Liver (tissue), 9 donors: ENCODE results near the gene RBPJ. TPM values are rescaled to one million over a fixed set of nuclear protein-coding genes. Genes with fewer than 3 reads are reported as not detected.

Source experiments
- DNase-seq: peaks from one replicate; pipeline ENCODE4 v3.0.0-alpha.2; 2017; ENCODE audit warnings: low spot score
- H3K27ac ChIP-seq, 2 donors: one replicate each; pipeline ENCODE4 v1.7.0; 2013; ENCODE audit warnings: inconsistent platforms in 2 of 2, low read length in 2 of 2, control low read depth in 1 of 2, low read depth in 1 of 2, mild to moderate bottlenecking in 1 of 2
- H3K27me3 ChIP-seq, 4 donors: one replicate each; pipeline versions ENCODE4 v1.6.1 to v1.7.0; 2013; ENCODE audit warnings: low read length in 3 of 4, inconsistent platforms in 1 of 4, mild to moderate bottlenecking in 1 of 4, moderate library complexity in 1 of 4; ENCODE audit not compliant: control insufficient read depth in 4 of 4, insufficient read depth in 4 of 4
- H3K36me3 ChIP-seq, 4 donors: one replicate each; pipeline versions ENCODE4 v1.6.1 to v1.7.0; 2013; ENCODE audit warnings: low read length in 3 of 4, mild to moderate bottlenecking in 3 of 4, low read depth in 1 of 4, moderate library complexity in 1 of 4; ENCODE audit not compliant: control insufficient read depth in 4 of 4, insufficient read depth in 3 of 4
- H3K4me1 ChIP-seq, 4 donors: one replicate each; pipeline versions ENCODE4 v1.6.1 to v1.7.0; 2013; ENCODE audit warnings: low read length in 3 of 4, mild to moderate bottlenecking in 3 of 4, moderate library complexity in 1 of 4; ENCODE audit not compliant: control insufficient read depth in 4 of 4, insufficient read depth in 4 of 4
- H3K4me3 ChIP-seq, 3 donors: one replicate each; pipeline versions ENCODE4 v1.6.1 to v1.7.0; 2013; ENCODE audit warnings: low read length in 3 of 3, control low read depth in 1 of 3, low read depth in 1 of 3, mild to moderate bottlenecking in 1 of 3
- H3K9ac ChIP-seq, 2 donors: one replicate each; pipeline ENCODE4 v1.7.0; 2013; ENCODE audit warnings: low read length in 2 of 2, mild to moderate bottlenecking in 2 of 2, moderate library complexity in 2 of 2, control low read depth in 1 of 2, low read depth in 1 of 2
- H3K9me3 ChIP-seq, 4 donors: one replicate each; pipeline versions ENCODE4 v1.6.1 to v1.7.0; 2013; ENCODE audit warnings: low read length in 3 of 4; ENCODE audit not compliant: control insufficient read depth in 4 of 4
- CTCF ChIP-seq: fragments of 150-350 bp; IDR thresholded peaks from 2 replicates; pipeline ENCODE4 v1.5.1; 2017; ENCODE audit warnings: improper control_type of control experiment, low read depth, low read length; ENCODE audit not compliant: missing input control
- FOXA1 ChIP-seq: IDR thresholded peaks from 2 replicates; pipeline ENCODE4 v1.6.1; 2016; ENCODE audit warnings: antibody characterized with exemption
- FOXA2 ChIP-seq: IDR thresholded peaks from 2 replicates; pipeline ENCODE4 v1.6.1; 2016; ENCODE audit warnings: antibody characterized with exemption
- GABPA ChIP-seq, 2 donors: IDR thresholded peaks in 1 of 2; conservative IDR thresholded peaks in 1 of 2; 2 replicates each; pipeline ENCODE4 v1.6.1; 2016; ENCODE audit warnings: antibody characterized with exemption in 2 of 2, mild to moderate bottlenecking in 1 of 2, moderate library complexity in 1 of 2
- HNF4G ChIP-seq: IDR thresholded peaks from 2 replicates; pipeline ENCODE4 v1.6.1; 2016; ENCODE audit warnings: antibody characterized with exemption
- JUND ChIP-seq, 2 donors: IDR thresholded peaks; 2 replicates each; pipeline ENCODE4 v1.6.1; 2016; ENCODE audit warnings: antibody characterized with exemption in 2 of 2
- MAX ChIP-seq: IDR thresholded peaks from 2 replicates; pipeline ENCODE4 v1.6.1; 2016; ENCODE audit warnings: antibody characterized with exemption
- NR2F2 ChIP-seq: IDR thresholded peaks from 2 replicates; pipeline ENCODE4 v1.6.1; 2016; ENCODE audit warnings: antibody characterized with exemption
- RAD21 ChIP-seq, 2 donors: IDR thresholded peaks; 2 replicates each; pipeline ENCODE4 v1.6.1; 2016; ENCODE audit warnings: antibody characterized with exemption in 2 of 2, mild to moderate bottlenecking in 2 of 2
- RXRA ChIP-seq, 2 donors: IDR thresholded peaks; 2 replicates each; pipeline ENCODE4 v1.6.1; 2017 to 2018; ENCODE audit warnings: antibody characterized with exemption in 2 of 2, mild to moderate bottlenecking in 1 of 2
- SP1 ChIP-seq: IDR thresholded peaks from 2 replicates; pipeline ENCODE4 v1.6.1; 2018; ENCODE audit warnings: antibody characterized with exemption, mild to moderate bottlenecking
- TAF1 ChIP-seq: conservative IDR thresholded peaks from 2 replicates; pipeline ENCODE4 v1.6.1; 2016; ENCODE audit warnings: antibody characterized with exemption, mild to moderate bottlenecking
- YY1 ChIP-seq: IDR thresholded peaks from 2 replicates; pipeline ENCODE4 v1.6.1; 2016; ENCODE audit warnings: antibody characterized with exemption, mild to moderate bottlenecking
- ZBTB33 ChIP-seq: IDR thresholded peaks from 2 replicates; pipeline ENCODE4 v1.6.1; 2016; ENCODE audit warnings: antibody characterized with exemption
- WGBS: extraction: QIAGEN DNeasy Blood & Tissue Kit; methylation state at CpG from one replicate; pipeline ENCODE4 v1.1.7; 2013; 5-methylcytosine and 5-hydroxymethylcytosine counted together
- polyA plus RNA-seq, 2 donors: library from polyadenylated mRNA; stranded (reverse) in 1 of 2; unstranded in 1 of 2; fragments of 200-250 nt in 1 of 2; fragments of >200 nt in 1 of 2; fragmentation: Nextera tagmentation in 1 of 2; extraction: Ambion mirVana in 1 of 2; gene quantifications; one replicate each; pipeline versions ENCODE4 v1.2.1 to v1.2.3, GENCODE V29; 2013 to 2015
- total RNA-seq, 2 donors: library from RNA; depleted of rRNA; stranded (reverse); fragments of >200 nt; gene quantifications; one replicate each; pipeline ENCODE4 v1.2.3, GENCODE V29; 2014
- donor health status: healthy.
- donor health status: healthy.
- donor health status: healthy.
- donor health status: healthy.
- donor health status: healthy.

Gene RBPJ
- total and polyA plus RNA-seq, 4 donors = 8.0 to 32.2 (median 22.9) TPM

- H3K27me3 ChIP-seq = no peaks in the 10 kb centered on the region
- H3K9me3 ChIP-seq = no peaks in the 10 kb centered on the region
- no peaks in the 10 kb centered on the region for H3K36me3 ChIP-seq
- H3K4me1 ChIP-seq = no peaks in the 10 kb centered on the region
- DNase-seq = no peak
- WGBS = 86% methylated on average over 3 of the region's 3 CpGs
- TF ChIP-seq GABPA (IDR thresholded peaks at IDR 0.05 in 1 of 2, conservative IDR thresholded peaks at IDR 0.05 in 1 of 2) (no peak), RAD21 (IDR thresholded peaks at IDR 0.05) (no peak), FOXA1 (no peak), JUND (IDR thresholded peaks at IDR 0.05) (no peak), MAX (no peak)
- H3K9ac ChIP-seq = no peak overlapping the region
- no peak overlapping the region for H3K4me3 ChIP-seq
- no peak overlapping the region for H3K27ac ChIP-seq
Observed at GRCh38 chr4:26290321-26290720, 30.5 kb upstream of the RBPJ start.

DNA sequence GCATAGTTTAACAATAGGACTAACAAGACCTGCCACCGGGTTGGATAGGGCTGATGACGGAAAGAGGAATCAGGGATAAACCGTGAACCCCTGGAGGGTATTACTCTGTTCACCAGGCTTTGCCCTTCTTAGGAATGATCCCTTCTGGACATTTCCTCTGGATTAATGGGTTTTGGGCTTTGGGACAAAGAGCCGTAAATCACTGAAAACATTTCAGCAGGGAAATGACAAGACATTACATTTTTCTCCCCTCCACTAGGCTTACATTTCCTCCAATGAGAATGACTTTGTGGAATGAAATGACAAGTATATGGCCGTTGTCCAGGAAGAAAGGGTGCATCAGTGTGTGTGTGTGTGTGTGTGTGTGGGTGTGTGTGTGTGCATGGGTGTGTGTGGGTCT is 25.9 kb upstream of the RBPJ start:
- WGBS = 88% methylated on average over 5 of the region's 5 CpGs

More for the DNA sequence above, 25.9 kb upstream of the RBPJ start:
- no peaks in the 10 kb centered on the region for H3K4me1 ChIP-seq
- H3K9me3 ChIP-seq = no peaks in the 10 kb centered on the region
- DNase-seq = no peak
- H3K9ac ChIP-seq = no peak overlapping the region
- TF ChIP-seq NR2F2 (no peak), TAF1 (no peak), FOXA1 (no peak), FOXA2 (no peak), YY1 (no peak), JUND (IDR thresholded peaks at IDR 0.05) (no peak), RAD21 (IDR thresholded peaks at IDR 0.05) (no peak), ZBTB33 (no peak), SP1 (no peak), CTCF (no peak), MAX (no peak), GABPA (IDR thresholded peaks at IDR 0.05 in 1 of 2, conservative IDR thresholded peaks at IDR 0.05 in 1 of 2) (no peak), HNF4G (no peak), RXRA (IDR thresholded peaks at IDR 0.05) (no peak)
- H3K4me3 ChIP-seq = no peak overlapping the region
- no peak overlapping the region for H3K27ac ChIP-seq
- no peaks in the 10 kb centered on the region for H3K36me3 ChIP-seq
- peaks cover 0 to 4% (median 0%) of the 10 kb centered on the region in 4 donors for H3K27me3 ChIP-seq
